Ishikawa (cell line): ENCODE data around the gene DNAJC5.

Experiments used
- CREB1 ChIP-seq: IDR thresholded peaks from 2 replicates; pipeline ENCODE4 v1.6.1; 2012; ENCODE audit warnings: low read depth
- EGR1 ChIP-seq: IDR thresholded peaks from 2 replicates; pipeline ENCODE4 v1.6.1; 2012
- EP300 ChIP-seq: IDR thresholded peaks from 2 replicates; pipeline ENCODE4 v1.6.1; 2012; ENCODE audit warnings: borderline replicate concordance
- REST ChIP-seq: IDR thresholded peaks from 2 replicates; pipeline ENCODE4 v1.6.1; 2012; ENCODE audit warnings: low read depth, mild to moderate bottlenecking
- TAF1 ChIP-seq: IDR thresholded peaks from 2 replicates; pipeline ENCODE4 v1.6.1; 2012; ENCODE audit warnings: low read depth, mild to moderate bottlenecking

GRCh38 chr20:63926298-63926697 is 31.4 kb downstream of the DNAJC5 start:
- no peak for TF ChIP-seq EP300
- TF ChIP-seq REST, result no peak
- TF ChIP-seq EGR1, result no peak
- no peak for TF ChIP-seq CREB1
- no peak for TF ChIP-seq TAF1
